NCI-H187 treated with DMSO at 0.1 percent for 48 hours (cell line): Measurements from ENCODE around the gene TFR2.

Experiments used
- DNase-seq: peaks from one replicate; lab custom pipeline; 2025; lab: John Stamatoyannopoulos, UW

Gene TFR2

GRCh38 chr7:100641463-100641859, at the start of gene TFR2:
TFR2 (minus strand) TSS chr7:100641552; CDS start chr7:100641509, 43 bp downstream.
- no peak for DNase-seq

GRCh38 chr7:100689230-100690135, 48.1 kb upstream of the TFR2 start:
- no peak for DNase-seq

GRCh38 chr7:100688326-100688860, 47.0 kb upstream of the TFR2 start:
- no peak for DNase-seq

- no peak for DNase-seq
Measured at GRCh38 chr7:100687751-100688300, 46.5 kb upstream of the TFR2 start.

GRCh38 chr7:100687261-100687660, 45.9 kb upstream of the TFR2 start:
- DNase-seq, result no peak

GRCh38 chr7:100686822-100687211, 45.5 kb upstream of the TFR2 start:
- DNase-seq, result no peak

- DNase-seq, result no peak
Measured at GRCh38 chr7:100686201-100686821, 45.0 kb upstream of the TFR2 start.

GRCh38 chr7:100685631-100686145, 44.3 kb upstream of the TFR2 start:
- DNase-seq, result no peak

GRCh38 chr7:100685049-100685605, 43.8 kb upstream of the TFR2 start:
- DNase-seq, result no peak

GRCh38 chr7:100684534-100685042, 43.2 kb upstream of the TFR2 start:
- no peak for DNase-seq

- no peak for DNase-seq
Measured at GRCh38 chr7:100683659-100684533, 42.5 kb upstream of the TFR2 start.

- DNase-seq, result no peak
Measured at GRCh38 chr7:100682991-100683658, 41.8 kb upstream of the TFR2 start.

GRCh38 chr7:100682228-100682741, 40.9 kb upstream of the TFR2 start:
- DNase-seq, result no peak

- no peak for DNase-seq
Measured at GRCh38 chr7:100681491-100682227, 40.3 kb upstream of the TFR2 start.

- no peak for DNase-seq
Measured at GRCh38 chr7:100680576-100681271, 39.4 kb upstream of the TFR2 start.

- DNase-seq, result no peak
Measured at GRCh38 chr7:100679927-100680575, 38.7 kb upstream of the TFR2 start.

- no peak for DNase-seq
Measured at GRCh38 chr7:100679129-100679926, 38.0 kb upstream of the TFR2 start.
